Measurements from ENCODE around the gene KHDC4.
A peak's percentile ranks its signal among the peaks of the same experiment; 100 is the strongest.

KHDC4 gene

DNA sequence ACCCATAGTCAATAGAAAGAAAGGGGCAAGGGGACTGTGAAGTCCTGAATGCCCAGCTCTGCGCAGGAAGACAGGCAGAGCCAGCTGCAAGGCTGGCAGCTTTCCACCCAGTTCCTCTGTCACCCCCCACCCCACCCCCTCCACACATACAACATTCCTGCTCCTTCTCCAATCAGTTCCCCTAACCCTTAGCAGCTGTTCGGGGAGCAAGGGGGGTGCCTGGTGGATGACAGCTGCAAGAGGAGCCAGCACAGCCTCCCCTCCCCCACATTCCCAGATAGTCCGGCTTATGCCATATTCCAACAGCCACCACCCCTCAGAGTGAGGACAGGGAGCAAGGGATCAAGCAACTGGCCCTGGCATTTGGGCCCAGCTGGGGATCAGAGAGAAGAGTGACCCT lies 34.5 kb upstream of the KHDC4 start:
- DNase-seq, result no peak

GRCh38 chr1:155968051-155968400 lies 33.8 kb upstream of the KHDC4 start:
- DNase-seq, result no peak

DNA sequence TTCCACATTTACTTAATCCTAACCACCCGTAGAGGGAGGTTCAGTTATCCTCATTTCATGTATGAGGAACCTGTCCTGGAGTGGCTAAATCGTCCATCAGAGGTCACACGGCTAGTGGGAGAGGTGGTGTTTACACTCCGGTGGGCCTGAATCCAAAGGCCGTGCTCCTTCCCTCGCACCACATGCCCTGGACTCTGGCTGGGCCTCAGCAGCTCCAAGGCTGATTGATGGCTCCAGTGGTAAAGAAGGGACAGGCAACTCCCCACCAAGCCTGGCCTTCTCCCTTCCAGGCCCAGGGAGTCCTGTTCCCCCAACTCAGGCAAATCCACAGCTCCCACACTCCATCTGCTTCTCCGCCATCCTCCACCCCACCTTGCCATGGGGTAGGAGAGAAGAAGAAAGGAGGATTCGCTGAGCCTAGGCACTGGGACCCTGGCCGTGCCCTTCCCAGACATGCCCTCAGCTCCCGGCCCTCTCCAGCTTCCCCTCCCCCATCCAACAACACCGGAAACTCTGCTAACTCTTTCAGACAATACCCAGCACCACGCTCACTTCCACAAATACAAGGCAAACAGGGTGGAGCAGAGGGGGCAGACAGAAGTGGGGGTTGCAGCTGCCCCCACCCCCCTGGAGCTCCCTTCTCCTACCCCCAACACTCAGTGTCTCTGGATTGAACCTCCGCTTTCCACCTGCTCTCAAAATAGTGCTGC lies 33.3 kb upstream of the KHDC4 start:
- DNase-seq, result peak; percentile 25

DNA sequence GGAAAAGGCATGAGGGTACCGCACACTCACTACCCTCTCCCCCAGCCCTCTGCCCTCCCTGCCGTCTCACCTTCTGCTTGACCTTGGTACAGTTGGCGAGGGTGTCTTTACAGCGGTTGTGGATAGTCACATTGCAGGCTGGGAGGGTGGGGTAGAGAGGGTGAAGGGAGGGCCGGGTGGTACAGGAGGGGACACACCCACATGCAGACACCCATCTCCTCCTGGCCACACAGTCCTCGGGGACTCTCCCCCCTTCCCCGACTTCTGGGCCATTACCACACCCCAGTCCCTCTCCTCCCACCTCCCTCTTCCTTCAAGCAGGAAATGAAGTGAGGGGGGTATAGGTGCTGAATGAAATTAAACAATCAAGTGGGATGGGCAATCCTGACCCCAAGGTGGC lies 32.5 kb upstream of the KHDC4 start:
- DNase-seq, result no peak

DNA sequence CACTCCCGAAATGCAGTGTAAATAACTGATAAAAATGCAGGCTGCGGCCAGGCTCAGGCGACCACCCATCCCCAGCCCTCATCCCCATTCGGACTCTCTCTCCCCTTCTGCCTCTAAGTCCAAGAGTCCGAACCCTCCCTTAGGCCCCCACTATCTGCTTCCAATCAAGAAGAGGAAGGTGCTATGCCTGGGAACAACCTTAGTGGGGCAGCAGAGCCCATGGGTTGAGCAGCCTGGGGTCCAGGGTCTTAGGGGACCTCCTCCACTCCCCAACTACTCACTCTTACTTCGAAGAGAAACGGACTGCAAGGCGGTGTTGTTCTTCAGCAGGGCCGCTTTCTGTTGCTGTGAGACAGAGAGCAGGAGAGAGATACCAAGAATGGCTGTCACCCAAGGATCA lies 31.9 kb upstream of the KHDC4 start:
- DNase-seq, result no peak

DNA sequence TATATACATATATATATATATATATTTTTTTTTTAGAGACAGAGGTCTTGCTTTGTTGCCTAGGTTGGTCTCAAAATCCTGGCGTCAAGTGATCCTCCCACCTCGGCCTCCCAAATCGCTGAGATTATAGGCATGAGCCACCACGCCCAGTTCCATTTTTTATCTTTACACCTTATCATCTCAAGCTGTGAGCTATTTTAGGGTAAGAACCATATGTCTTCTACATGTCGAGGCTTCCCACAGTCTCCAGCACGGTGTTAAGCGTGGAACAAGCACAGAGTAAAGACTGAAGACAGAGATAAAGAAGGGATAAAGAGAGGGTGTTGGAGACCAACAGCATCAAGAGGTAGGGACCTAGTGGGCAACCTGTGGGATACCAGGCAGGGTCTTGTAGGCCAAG lies 30.0 kb upstream of the KHDC4 start:
- no peak for DNase-seq

DNA sequence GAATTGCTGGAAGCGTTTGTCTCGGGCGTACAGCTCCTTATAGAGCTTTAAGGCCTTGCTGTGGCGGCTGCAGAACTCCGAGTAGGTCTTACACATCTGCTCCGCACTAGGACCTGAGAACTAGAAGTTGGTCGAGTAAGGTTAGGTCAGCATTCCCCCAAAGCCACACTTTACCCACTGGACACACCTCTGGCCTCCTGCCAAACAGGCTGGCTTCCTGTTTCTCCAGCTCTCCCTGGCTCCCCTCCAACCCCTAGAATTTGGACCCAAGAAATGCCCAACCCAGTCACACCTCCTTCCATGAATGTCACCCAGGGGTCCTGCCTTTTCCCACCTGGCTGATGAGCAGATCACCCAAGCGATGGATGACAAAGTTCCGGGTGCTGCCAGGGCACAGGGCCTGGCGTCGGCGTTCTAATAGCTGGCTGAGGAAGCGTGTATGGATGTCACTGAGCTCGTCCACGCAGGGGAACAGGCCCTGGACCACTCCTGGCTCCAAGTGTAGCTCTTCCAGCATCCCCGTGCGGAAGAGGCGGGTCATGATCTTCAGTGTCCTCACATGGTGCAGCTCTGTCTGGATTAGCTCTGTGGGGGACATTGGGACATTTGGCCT lies 28.5 kb upstream of the KHDC4 start:
- DNase-seq, result no peak

- DNase-seq, result peak; percentile 52
Measured at GRCh38 chr1:155961937-155962336, 27.7 kb upstream of the KHDC4 start.

DNA sequence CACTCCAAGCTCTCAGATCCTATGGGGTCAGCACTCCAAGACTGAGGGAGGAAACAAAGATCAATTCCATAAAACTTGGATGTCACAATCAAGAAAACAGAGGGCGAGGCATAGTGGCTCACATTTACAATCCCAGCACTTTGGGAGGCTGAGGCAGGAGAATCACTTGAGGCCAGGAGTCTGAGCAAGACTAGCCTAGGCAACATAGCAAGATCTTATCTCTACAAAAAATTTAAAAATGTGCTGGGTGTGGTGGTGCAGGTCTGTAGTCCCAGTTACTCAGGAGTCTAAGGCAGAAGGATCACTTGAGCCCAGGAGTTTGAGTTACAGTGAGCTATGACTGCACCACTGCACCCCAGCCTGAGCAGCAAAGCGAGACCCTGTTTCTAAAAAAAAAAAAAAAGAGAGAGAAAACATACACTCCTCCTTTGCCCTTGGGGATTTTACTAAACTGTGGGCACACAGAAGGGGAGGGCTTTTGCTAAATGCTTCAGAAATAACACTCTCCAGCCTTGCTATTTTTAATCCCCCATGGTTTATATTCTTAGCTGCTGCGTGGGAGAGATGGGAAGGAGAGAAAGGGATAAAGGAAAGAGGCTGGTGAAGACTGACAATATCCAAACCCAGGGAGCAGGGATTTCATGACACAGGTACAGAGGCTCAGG lies 26.0 kb upstream of the KHDC4 start:
- no peak for DNase-seq

- no peak for DNase-seq
Measured at GRCh38 chr1:155957411-155957915, 23.2 kb upstream of the KHDC4 start.

- DNase-seq, result no peak
Measured at GRCh38 chr1:155954645-155955044, 20.4 kb upstream of the KHDC4 start.

DNA sequence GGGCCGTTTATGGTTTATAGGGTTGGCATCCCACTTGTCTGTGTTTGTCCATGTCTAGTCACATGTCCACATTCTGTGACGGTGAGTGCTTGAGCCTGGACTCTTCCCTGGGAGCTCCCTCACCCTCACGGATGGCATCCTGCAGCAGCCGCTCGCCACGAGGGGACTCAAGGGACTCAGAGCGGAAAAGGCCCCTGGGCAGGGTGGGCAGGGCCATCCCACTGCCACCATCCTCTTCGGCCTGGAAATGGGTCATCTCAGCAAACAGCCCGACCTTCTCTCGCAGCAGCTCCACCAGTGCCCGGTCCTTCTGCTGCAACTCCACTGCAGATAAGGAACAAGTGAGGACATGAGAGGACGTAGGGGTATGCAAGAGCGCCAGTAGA lies 18.3 kb upstream of the KHDC4 start:
- no peak for DNase-seq

- no peak for DNase-seq
Measured at GRCh38 chr1:155951753-155952504, 17.7 kb upstream of the KHDC4 start.

- no peak for DNase-seq
Measured at GRCh38 chr1:155950829-155951228, 16.6 kb upstream of the KHDC4 start.

DNA sequence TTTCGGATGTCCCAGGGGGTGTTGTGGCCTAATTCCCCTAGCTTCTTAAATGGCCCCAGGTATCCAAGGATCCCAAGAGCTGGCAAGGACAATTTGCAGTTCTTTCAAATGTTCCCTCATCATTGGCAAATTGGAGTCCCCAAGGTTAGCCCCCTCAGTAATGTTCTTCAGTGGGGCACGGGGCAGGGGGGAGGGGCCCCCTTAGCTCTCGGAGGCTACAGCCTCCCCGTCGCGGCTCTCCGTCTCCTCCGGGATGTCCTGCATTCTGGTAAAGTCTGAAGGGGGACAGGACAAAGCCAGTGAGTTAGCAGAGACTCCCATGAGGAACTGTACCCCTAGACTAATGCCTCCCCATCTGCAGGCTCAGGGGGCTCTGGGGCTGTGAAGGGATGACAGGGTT lies 13.5 kb upstream of the KHDC4 start:
- DNase-seq, result no peak

DNA sequence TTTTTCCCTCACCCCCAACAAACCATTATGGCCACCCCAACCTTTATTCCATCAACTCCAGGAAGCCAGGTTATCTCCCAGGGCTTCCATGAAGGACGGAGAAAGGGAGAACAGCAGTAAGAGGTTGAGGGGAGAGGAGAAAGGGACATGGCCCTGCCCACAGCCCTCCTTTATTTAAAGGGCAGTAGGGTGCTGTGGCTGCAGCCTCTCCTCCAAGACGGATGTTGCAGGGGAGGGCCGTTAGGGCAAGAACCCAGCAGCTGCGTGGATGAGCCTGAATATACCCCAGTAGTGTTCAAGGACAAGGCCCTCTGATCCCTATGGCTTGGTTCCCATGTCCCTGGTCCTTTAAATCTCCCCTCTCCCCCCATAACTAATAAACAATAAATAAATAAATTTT lies 13.1 kb upstream of the KHDC4 start:
- no peak for DNase-seq

- DNase-seq, result no peak
Measured at GRCh38 chr1:155946633-155947219, 12.5 kb upstream of the KHDC4 start.

GRCh38 chr1:155944444-155944799 lies 10.2 kb upstream of the KHDC4 start:
- DNase-seq, result no peak

GRCh38 chr1:155942578-155943141 lies 8.4 kb upstream of the KHDC4 start:
- no peak for DNase-seq

DNA sequence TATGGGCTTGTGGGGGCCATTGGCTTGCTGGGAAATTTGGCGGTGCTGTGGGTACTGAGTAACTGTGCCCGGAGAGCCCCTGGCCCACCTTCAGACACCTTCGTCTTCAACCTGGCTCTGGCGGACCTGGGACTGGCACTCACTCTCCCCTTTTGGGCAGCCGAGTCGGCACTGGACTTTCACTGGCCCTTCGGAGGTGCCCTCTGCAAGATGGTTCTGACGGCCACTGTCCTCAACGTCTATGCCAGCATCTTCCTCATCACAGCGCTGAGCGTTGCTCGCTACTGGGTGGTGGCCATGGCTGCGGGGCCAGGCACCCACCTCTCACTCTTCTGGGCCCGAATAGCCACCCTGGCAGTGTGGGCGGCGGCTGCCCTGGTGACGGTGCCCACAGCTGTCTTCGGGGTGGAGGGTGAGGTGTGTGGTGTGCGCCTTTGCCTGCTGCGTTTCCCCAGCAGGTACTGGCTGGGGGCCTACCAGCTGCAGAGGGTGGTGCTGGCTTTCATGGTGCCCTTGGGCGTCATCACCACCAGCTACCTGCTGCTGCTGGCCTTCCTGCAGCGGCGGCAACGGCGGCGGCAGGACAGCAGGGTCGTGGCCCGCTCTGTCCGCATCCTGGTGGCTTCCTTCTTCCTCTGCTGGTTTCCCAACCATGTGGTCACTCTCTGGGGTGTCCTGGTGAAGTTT lies 7.8 kb upstream of the KHDC4 start:
- DNase-seq, result no peak

DNA sequence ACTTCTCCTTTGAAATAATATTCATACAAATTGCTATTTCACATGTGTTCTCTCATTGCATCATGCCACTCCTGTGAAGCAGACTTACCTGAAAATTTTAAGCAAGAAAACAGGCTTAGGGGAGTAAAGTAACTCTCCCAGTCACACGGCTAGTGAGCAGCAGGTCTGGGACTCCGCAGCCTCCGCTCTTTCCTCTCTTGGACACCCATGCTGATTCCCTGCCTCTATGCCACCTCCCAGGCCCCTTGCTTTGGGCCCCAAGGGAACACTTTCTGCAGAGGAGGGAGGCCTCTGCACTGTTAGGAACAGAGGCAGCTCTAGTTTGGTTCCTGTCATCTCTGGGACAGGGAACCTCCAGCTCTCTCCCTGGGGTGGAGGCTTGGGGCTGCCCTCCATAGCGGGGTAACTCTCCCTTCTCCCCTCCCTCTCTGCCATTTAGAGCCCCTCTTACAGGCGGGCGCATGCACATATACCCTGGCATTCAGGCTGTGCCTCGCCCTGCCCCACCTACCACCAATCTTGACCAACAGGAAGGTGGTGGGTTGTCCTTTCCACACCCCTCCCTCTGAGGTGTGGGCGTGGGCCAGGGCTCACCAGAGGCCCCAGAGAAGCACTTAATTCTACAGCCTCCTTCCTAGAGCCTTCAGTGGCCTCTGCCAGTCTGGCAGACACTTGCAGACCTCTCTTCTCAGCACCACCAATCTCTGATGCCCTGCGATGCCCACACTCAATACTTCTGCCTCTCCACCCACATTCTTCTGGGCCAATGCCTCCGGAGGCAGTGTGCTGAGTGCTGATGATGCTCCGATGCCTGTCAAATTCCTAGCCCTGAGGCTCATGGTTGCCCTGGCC lies 7.0 kb upstream of the KHDC4 start, which contains the start of gene RXFP4:
Gene RXFP4 (plus strand): TSS at position 646 of the 852 bp plus-strand sequence. CDS start 72 bp downstream, at position 718.
- no peak for DNase-seq
